ENCODE results near the gene YDJC. TPM values are rescaled to one million over a fixed set of nuclear protein-coding genes. Genes with fewer than 3 reads are reported as not detected.

The YDJC gene
- total and polyA plus RNA-seq, 9 of the 15 experiments (the other 6 are each of a cell fraction or from before 2014, with no cell fraction given) = 13.5 to 871 (median 164) TPM

- H3K4me2 ChIP-seq (ENCODE audit: insufficient read depth, low read length) = no peak overlapping the region
- TSS peak; percentile 26 for BruUV-seq (replicated peaks)
- 74% methylated on average over 17 of the region's 17 CpGs for WGBS (ENCODE audit: insufficient coverage, low coverage, missing lambda C conversion rate)
- FAIRE-seq = no peak
- POLR2A ChIA-PET = interaction anchor here (0.6 to 76.8 kb wide), 9 partner anchors 3 to 1444 kb away, joined by 3 to 4622 read pairs (median 4); partner anchors contain the start of genes CCDC116, PPIL2, SDF2L1 and YDJC
- H3K27me3 ChIP-seq (ENCODE audit: control insufficient read depth in 2 of 2, insufficient read depth in 2 of 2, low read length in 2 of 2) = no peaks in the 10 kb centered on the region
- H3K4me1 ChIP-seq (replicated peaks in 1 of 2; ENCODE audit: control insufficient read depth in 2 of 2, insufficient read depth in 2 of 2, low read length in 2 of 2) = peaks cover 20 to 50% of the 10 kb centered on the region in 2 experiments; a peak in 4 of 5 replicates
- H4K20me1 ChIP-seq (replicated peaks; ENCODE audit: control insufficient read depth, insufficient read depth, low read length) = peaks cover 80% of the 10 kb centered on the region
- no peak overlapping the region for H3K4me3 ChIP-seq
- DNase-seq (ENCODE audit: extremely low read depth in 1 of 4, low spot score in 3 of 4) = peak in 1 of 4 experiments; percentile 45
- no peak overlapping the region for H2AFZ ChIP-seq (ENCODE audit: low read depth, low read length)
- H3K9me1 ChIP-seq (ENCODE audit: control insufficient read depth, insufficient read depth, low read length) = peaks cover 40% of the 10 kb centered on the region
- H3K9me3 ChIP-seq (replicated peaks; ENCODE audit: control insufficient read depth, insufficient read depth, low read depth, low read length) = no peaks in the 10 kb centered on the region
- CTCF ChIA-PET (ENCODE audit: low intra/inter-chr PET ratio) = interaction anchor here (0.6 kb wide), 1 partner anchor 8 kb away, joined by 4 read pairs; no protein-coding TSS in a partner anchor
- intact Hi-C loops (cut with micrococcal nuclease) (no loop called here), in situ Hi-C loops (cut with MboI) (no loop called here)
- ATAC-seq = no peak
- peaks cover 88% of the 10 kb centered on the region for H3K79me2 ChIP-seq (ENCODE audit: control insufficient read depth, insufficient read depth, low read length)
- H3K9ac ChIP-seq (ENCODE audit: insufficient read depth in 1 of 2, low read depth in 2 of 2, low read length in 2 of 2) = peak overlapping the region in 1 of 2 experiments; percentile 7; a peak in 1 of 4 replicates
- H3K36me3 ChIP-seq (ENCODE audit: control insufficient read depth, insufficient read depth, low read length) = peaks cover 92% of the 10 kb centered on the region
- no peak overlapping the region for H3K27ac ChIP-seq (ENCODE audit: extremely low read depth, low read depth, low read length)
- TF ChIP-seq ZBTB17 (CRISPR knock-in tag; IDR thresholded peaks at IDR 0.05) (no peak), DPF2 (IDR thresholded peaks at IDR 0.05) (no peak), POLR2AphosphoS2 (IDR thresholded peaks at IDR 0.05; ENCODE audit: low read length) (peak; percentile 81; the same call in 1 of the 2 replicates), SREBF1 (IDR thresholded peaks at IDR 0.05; ENCODE audit: borderline replicate concordance, low read depth, low read length) (no peak), BHLHE40 (IDR thresholded peaks at IDR 0.05; ENCODE audit: low read length) (0 out of 2 replicates have a peak, but pooled peaks have one; percentile 20), NKRF (IDR thresholded peaks at IDR 0.05; ENCODE audit: borderline replicate concordance) (no peak), ZNF316 (IDR thresholded peaks at IDR 0.05) (no peak), ZBTB33 (CRISPR knock-in tag; IDR thresholded peaks at IDR 0.05) (no peak), SAFB (IDR thresholded peaks at IDR 0.05; ENCODE audit: borderline replicate concordance, low read depth, low read length) (no peak), POLR2AphosphoS5 (IDR thresholded peaks at IDR 0.05; ENCODE audit: control insufficient read depth, insufficient read depth, low read depth, low read length) (no peak), FOXO4 (CRISPR knock-in tag; IDR thresholded peaks at IDR 0.05) (no peak), FOXK1 (CRISPR knock-in tag; IDR thresholded peaks at IDR 0.05; ENCODE audit: borderline replicate concordance) (no peak)
- TF ChIP-seq, protein P1, sequence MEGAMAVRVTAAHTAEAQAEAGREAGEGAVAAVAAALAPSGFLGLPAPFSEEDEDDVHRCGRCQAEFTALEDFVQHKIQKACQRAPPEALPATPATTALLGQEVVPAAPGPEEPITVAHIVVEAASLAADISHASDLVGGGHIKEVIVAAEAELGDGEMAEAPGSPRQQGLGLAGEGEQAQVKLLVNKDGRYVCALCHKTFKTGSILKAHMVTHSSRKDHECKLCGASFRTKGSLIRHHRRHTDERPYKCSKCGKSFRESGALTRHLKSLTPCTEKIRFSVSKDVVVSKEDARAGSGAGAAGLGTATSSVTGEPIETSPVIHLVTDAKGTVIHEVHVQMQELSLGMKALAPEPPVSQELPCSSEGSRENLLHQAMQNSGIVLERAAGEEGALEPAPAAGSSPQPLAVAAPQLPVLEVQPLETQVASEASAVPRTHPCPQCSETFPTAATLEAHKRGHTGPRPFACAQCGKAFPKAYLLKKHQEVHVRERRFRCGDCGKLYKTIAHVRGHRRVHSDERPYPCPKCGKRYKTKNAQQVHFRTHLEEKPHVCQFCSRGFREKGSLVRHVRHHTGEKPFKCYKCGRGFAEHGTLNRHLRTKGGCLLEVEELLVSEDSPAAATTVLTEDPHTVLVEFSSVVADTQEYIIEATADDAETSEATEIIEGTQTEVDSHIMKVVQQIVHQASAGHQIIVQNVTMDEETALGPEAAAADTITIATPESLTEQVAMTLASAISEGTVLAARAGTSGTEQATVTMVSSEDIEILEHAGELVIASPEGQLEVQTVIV (CRISPR knock-in tag; IDR thresholded peaks at IDR 0.05; ENCODE audit: borderline replicate concordance) = no peak
Observed at GRCh38 chr22:21622011-21622918, 7.6 kb downstream of the YDJC start.

Measured in K562 (cell line).